Activated CD4-positive, alpha-beta T cell treated with anti-CD3 and anti-CD28 coated beads, Interleukin-2, amount 10 ng/mL, durations not matched to agents 7 days and 5 days (primary cell): ENCODE results near the gene PDAP1. TPM values are rescaled to one million over a fixed set of nuclear protein-coding genes. Genes with fewer than 3 reads are reported as not detected.
"Not testable (repeated sequence)": the region's sequence is repeated elsewhere in the genome, so short reads cannot be mapped to it uniquely, and the experiment has no call there.

Source experiments
- CTCF ChIA-PET: fragments of 350-600 bp; sonication (Branson Sonifier 250); formaldehyde crosslinking; loops from one replicate; lab custom pipeline; 2021; ENCODE audit warnings: antibody characterized with exemption; lab: Charles Lee
- POLR2A ChIA-PET: fragments of 350-600 bp; sonication (Branson Sonifier 250); formaldehyde crosslinking; loops from one replicate; lab custom pipeline; 2021; ENCODE audit warnings: antibody characterized with exemption; lab: Charles Lee
- DNase-seq: peaks from one replicate; pipeline ENCODE4 v3.0.0-alpha.2; 2020
- H3K27ac Mint-ChIP-seq: one replicate; pipeline ENCODE4 v1.8.0; 2021; ENCODE audit warnings: mild to moderate bottlenecking, moderate library complexity, mixed read lengths
- H3K27me3 Mint-ChIP-seq: one replicate; pipeline ENCODE4 v1.8.0; 2021; ENCODE audit warnings: mixed read lengths
- H3K36me3 Mint-ChIP-seq: one replicate; pipeline ENCODE4 v1.8.0; 2021; ENCODE audit warnings: low read depth, mixed read lengths
- H3K4me1 Mint-ChIP-seq: one replicate; pipeline ENCODE4 v1.8.0; 2021; ENCODE audit warnings: mixed read lengths
- H3K4me3 Mint-ChIP-seq: one replicate; pipeline ENCODE4 v1.8.0; 2021; ENCODE audit warnings: mild to moderate bottlenecking, moderate library complexity, mixed read lengths
- H3K9me3 Mint-ChIP-seq: one replicate; pipeline ENCODE4 v1.8.0; 2021; ENCODE audit warnings: mixed read lengths
- total RNA-seq, 2 experiments: library from RNA; stranded (reverse); gene quantifications; one replicate each; pipeline ENCODE4 v1.2.3, GENCODE V29; 2021

Gene PDAP1
- total RNA-seq, 2 experiments from 2014 or later = 81.4 to 81.9 TPM

DNA sequence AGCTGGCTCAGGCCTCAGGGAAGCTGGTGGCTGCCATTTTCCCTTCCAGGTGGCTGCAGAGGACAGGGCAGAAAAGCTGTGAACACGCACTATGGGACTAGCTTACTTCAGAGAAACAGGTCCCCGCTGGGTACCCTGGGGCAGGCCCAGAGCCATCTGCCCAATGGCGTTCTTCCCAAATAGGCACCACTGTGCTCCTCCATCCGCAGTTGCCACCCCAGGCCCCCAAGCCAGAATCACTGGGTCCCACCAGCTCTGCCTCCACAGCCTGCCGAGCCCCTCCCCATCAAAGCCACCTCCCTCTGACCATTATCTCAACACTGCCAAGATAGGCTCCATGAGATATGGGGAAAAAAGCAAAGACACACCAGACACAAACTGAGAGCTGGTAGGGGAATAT lies 11.8 kb upstream of the PDAP1 start:
- DNase-seq = no peak
- CTCF ChIA-PET = interaction anchor here (0.6 to 2.7 kb wide), 3 partner anchors 10 to 13 kb away, joined by 3 to 18 read pairs (median 6); partner anchors contain the start of genes BUD31 and PDAP1
- POLR2A ChIA-PET = no interaction called here
- Mint-ChIP-seq H3K4me3 (no peak overlapping the region), H3K27ac (no peak overlapping the region), H3K4me1 (peaks cover 3% of the 10 kb centered on the region), H3K27me3 (no peaks in the 10 kb centered on the region), H3K9me3 (no peaks in the 10 kb centered on the region), H3K36me3 (peaks cover 35% of the 10 kb centered on the region)

GRCh38 chr7:99419323-99420021 lies 11.1 kb upstream of the PDAP1 start:
- Mint-ChIP-seq H3K27me3 (no peaks in the 10 kb centered on the region), H3K27ac (no peak overlapping the region), H3K36me3 (peaks cover 41% of the 10 kb centered on the region), H3K4me3 (no peak overlapping the region), H3K4me1 (peaks cover 3% of the 10 kb centered on the region), H3K9me3 (no peaks in the 10 kb centered on the region)
- ChIA-PET CTCF (interaction anchor here (1.6 to 2.7 kb wide), 2 partner anchors 10 to 11 kb away, joined by 6 to 18 read pairs; partner anchors contain the start of genes BUD31 and PDAP1), POLR2A (no interaction called here)
- DNase-seq = no peak

DNA sequence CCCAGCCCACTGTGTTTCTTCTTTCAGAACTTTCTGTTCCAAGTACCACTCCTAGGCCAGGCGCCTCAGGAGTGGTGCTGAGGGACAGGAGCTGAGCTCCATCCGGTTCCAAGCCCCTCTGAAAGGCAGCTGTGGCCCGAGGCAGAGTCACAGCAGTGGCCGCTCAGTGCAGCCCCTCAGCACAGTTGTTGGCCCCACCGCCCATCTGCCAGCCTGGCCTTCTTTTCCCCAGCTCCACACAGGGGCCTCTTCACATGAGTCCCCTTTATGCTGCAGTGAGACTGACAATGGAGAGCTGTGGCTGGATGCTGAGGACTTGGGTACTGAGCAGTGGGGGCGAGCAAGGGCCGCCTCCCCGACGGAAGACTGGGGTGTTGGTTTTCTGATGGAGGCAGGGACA lies 9.9 kb upstream of the PDAP1 start:
- peaks cover 43% of the 10 kb centered on the region for H3K36me3 Mint-ChIP-seq
- POLR2A ChIA-PET = no interaction called here

GRCh38 chr7:99415513-99416127 lies 7.2 kb upstream of the PDAP1 start:
- H3K9me3 Mint-ChIP-seq, H3K27ac Mint-ChIP-seq, POLR2A ChIA-PET, H3K27me3 Mint-ChIP-seq, H3K4me3 Mint-ChIP-seq: not testable (repeated sequence)
- DNase-seq = peak; percentile 20
- Mint-ChIP-seq H3K4me1 (peaks cover 16% of the 10 kb centered on the region), H3K36me3 (peaks cover 55% of the 10 kb centered on the region)
- CTCF ChIA-PET = interaction anchor here (0.6 to 1.1 kb wide), 5 partner anchors 10 to 248 kb away, joined by 3 to 6 read pairs (median 3); no protein-coding TSS in a partner anchor

More for the DNA sequence above, 9.9 kb upstream of the PDAP1 start:
- DNase-seq = no peak
- Mint-ChIP-seq H3K27ac (no peak overlapping the region), H3K4me1 (peaks cover 4% of the 10 kb centered on the region), H3K9me3 (no peaks in the 10 kb centered on the region), H3K4me3 (no peak overlapping the region), H3K27me3 (no peaks in the 10 kb centered on the region)
- CTCF ChIA-PET = interaction anchor here (2.7 kb wide), 1 partner anchor 9 kb away, joined by 18 read pairs; the partner anchor contains the start of genes BUD31 and PDAP1

GRCh38 chr7:99410635-99411034 lies 2.2 kb upstream of the PDAP1 start:
- POLR2A ChIA-PET = no interaction called here
- CTCF ChIA-PET = interaction anchor here (1.0 to 4.0 kb wide), 3 partner anchors 9 to 23 kb away, joined by 3 to 18 read pairs (median 4); no protein-coding TSS in a partner anchor
- DNase-seq = no peak
- H3K36me3 Mint-ChIP-seq = peaks cover 37% of the 10 kb centered on the region
- H3K9me3 Mint-ChIP-seq = no peaks in the 10 kb centered on the region
- no peaks in the 10 kb centered on the region for H3K27me3 Mint-ChIP-seq
- H3K4me3 Mint-ChIP-seq = peak overlapping the region; percentile 94
- H3K4me1 Mint-ChIP-seq = peaks cover 39% of the 10 kb centered on the region
- peak overlapping the region; percentile 37 for H3K27ac Mint-ChIP-seq

DNA sequence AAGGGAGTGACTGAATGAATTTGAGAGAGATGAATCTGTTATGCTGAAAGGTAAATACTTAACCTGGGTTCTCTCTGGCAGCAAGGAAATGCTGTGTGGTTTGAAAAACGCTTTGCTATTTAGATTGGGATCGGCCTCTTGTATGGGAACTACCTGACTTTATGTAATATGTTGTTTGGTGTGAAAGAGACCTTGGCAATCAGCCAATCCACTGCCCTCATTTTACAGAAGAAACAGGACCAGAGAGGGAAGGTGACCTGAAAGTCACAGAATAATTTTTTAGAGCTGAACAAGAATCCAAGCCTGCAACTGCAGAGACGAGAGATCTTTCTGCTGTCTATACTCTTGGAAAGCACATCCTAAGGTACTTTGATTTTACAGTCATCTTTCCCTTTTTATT lies 1.4 kb upstream of the PDAP1 start:
- Mint-ChIP-seq H3K4me3 (peak overlapping the region; percentile 94), H3K27ac (peak overlapping the region; percentile 37), H3K4me1 (peaks cover 42% of the 10 kb centered on the region), H3K27me3 (no peaks in the 10 kb centered on the region), H3K9me3 (no peaks in the 10 kb centered on the region), H3K36me3 (peaks cover 32% of the 10 kb centered on the region)
- DNase-seq = no peak
- ChIA-PET POLR2A (no interaction called here), CTCF (interaction anchor here (1.3 to 4.0 kb wide), 3 partner anchors 10 to 26 kb away, joined by 4 to 18 read pairs (median 4); no protein-coding TSS in a partner anchor)

GRCh38 chr7:99409192-99409572 lies 785 bp upstream of the PDAP1 start:
- peaks cover 36% of the 10 kb centered on the region for H3K36me3 Mint-ChIP-seq
- POLR2A ChIA-PET = interaction anchor here (1.0 kb wide), 1 partner anchor 28 kb away, joined by 4 read pairs; no protein-coding TSS in a partner anchor
- peak overlapping the region; percentile 92 for H3K27ac Mint-ChIP-seq
- DNase-seq = peak; percentile 25
- CTCF ChIA-PET = interaction anchor here (0.9 to 4.0 kb wide), 7 partner anchors 10 to 99 kb away, joined by 3 to 18 read pairs (median 3); no protein-coding TSS in a partner anchor
- peaks cover 46% of the 10 kb centered on the region for H3K4me1 Mint-ChIP-seq
- H3K27me3 Mint-ChIP-seq = no peaks in the 10 kb centered on the region
- no peaks in the 10 kb centered on the region for H3K9me3 Mint-ChIP-seq
- peak overlapping the region; percentile 94 for H3K4me3 Mint-ChIP-seq

- H3K9me3 Mint-ChIP-seq = no peaks in the 10 kb centered on the region
- H3K4me3 Mint-ChIP-seq = peak overlapping the region; percentile 94
- peak overlapping the region; percentile 92 for H3K27ac Mint-ChIP-seq
- CTCF ChIA-PET = interaction anchor here (0.8 to 4.0 kb wide), 8 partner anchors 9 to 586 kb away, joined by 3 to 18 read pairs (median 4); no protein-coding TSS in a partner anchor
- H3K36me3 Mint-ChIP-seq = peaks cover 40% of the 10 kb centered on the region
- no peaks in the 10 kb centered on the region for H3K27me3 Mint-ChIP-seq
- DNase-seq = peak; percentile 28
- H3K4me1 Mint-ChIP-seq = peaks cover 48% of the 10 kb centered on the region
- POLR2A ChIA-PET = interaction anchor here (0.5 kb wide), 1 partner anchor 369 kb away, joined by 4 read pairs; no protein-coding TSS in a partner anchor
These were observed 472 bp downstream of the PDAP1 start for GRCh38 chr7:99407872-99408378.

GRCh38 chr7:99406557-99406956 lies 1.8 kb downstream of the PDAP1 start:
- CTCF ChIA-PET = interaction anchor here (1.2 kb wide), 1 partner anchor 16 kb away, joined by 4 read pairs; no protein-coding TSS in a partner anchor
- Mint-ChIP-seq H3K9me3 (no peaks in the 10 kb centered on the region), H3K27me3 (no peaks in the 10 kb centered on the region), H3K4me1 (peaks cover 48% of the 10 kb centered on the region), H3K36me3 (peaks cover 36% of the 10 kb centered on the region), H3K27ac (peak overlapping the region; percentile 92), H3K4me3 (peak overlapping the region; percentile 94)
- POLR2A ChIA-PET = no interaction called here
- no peak for DNase-seq

- no peak overlapping the region for H3K27ac Mint-ChIP-seq
These were observed 3.4 kb downstream of the PDAP1 start for GRCh38 chr7:99404977-99405320.

DNA sequence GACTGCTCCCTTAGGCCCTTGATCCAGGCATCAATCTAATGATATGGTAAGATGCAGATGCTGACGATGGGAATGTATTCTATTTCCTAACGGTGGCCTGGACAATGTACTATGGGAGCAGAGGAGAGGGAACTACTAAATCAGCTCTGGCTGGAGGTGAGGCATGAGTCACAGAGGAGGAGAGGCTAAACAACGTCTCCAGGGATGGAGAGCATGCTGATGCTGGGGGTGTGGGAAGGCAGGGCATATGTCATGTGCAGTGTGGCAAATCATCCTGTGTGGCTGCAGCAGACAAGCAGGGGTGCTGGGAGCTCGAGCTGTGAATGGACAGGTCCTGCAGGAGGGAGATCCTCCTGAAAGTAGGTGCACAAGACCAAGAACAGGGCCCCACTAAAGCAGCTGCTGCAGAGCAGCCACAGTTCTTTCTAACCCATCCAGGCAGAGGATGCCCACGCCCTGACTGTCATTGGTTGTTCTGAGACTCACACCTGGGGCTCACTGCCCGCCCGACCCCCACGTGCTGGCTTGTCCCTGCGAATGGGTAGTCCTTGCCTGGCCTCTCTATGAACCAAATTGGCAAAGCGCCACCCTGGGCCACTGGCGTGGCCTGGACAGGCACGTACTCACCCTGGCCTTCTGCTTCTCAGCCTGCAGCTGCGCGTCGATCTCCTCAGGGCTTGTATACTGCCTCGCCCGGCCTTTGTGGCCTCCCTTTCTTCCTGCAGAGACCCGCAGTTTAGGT lies 4.0 kb downstream of the PDAP1 start:
- no peak overlapping the region for H3K4me3 Mint-ChIP-seq
- H3K27ac Mint-ChIP-seq = no peak overlapping the region
- H3K27me3 Mint-ChIP-seq = no peaks in the 10 kb centered on the region
- POLR2A ChIA-PET = no interaction called here
- no peak for DNase-seq
- CTCF ChIA-PET = no interaction called here
- no peaks in the 10 kb centered on the region for H3K9me3 Mint-ChIP-seq
- H3K36me3 Mint-ChIP-seq = peaks cover 39% of the 10 kb centered on the region
- peaks cover 32% of the 10 kb centered on the region for H3K4me1 Mint-ChIP-seq

More at GRCh38 chr7:99404977-99405320, 3.4 kb downstream of the PDAP1 start:
- DNase-seq = no peak
- Mint-ChIP-seq H3K36me3 (peaks cover 37% of the 10 kb centered on the region), H3K27me3 (no peaks in the 10 kb centered on the region), H3K4me3 (no peak overlapping the region), H3K4me1 (peaks cover 36% of the 10 kb centered on the region), H3K9me3 (no peaks in the 10 kb centered on the region)
- ChIA-PET POLR2A (no interaction called here), CTCF (interaction anchor here (0.6 kb wide), 1 partner anchor 11 kb away, joined by 6 read pairs; no protein-coding TSS in a partner anchor)

DNA sequence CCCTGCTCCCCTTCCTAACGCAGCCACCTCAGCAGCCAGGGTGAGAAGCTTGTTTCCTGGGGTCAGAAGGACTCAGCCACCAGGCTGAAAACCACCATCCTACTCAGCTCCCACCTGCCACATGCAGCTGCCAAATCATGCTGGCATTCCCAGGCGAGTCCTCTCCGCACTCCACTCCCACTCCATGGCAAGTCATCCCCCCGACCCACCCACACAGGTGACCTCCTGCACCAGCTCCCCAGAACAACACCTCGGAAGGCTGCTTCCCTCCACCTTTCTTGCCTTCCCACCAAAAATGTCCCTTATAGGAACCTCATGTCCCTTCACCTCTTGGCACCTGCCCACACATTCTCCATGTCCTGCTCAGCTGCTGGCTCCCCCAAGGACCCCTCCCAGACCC lies 4.6 kb downstream of the PDAP1 start:
- CTCF ChIA-PET = interaction anchor here (0.8 to 1.2 kb wide), 2 partner anchors 12 to 18 kb away, joined by 3 read pairs; no protein-coding TSS in a partner anchor
- DNase-seq = no peak
- no peak overlapping the region for H3K4me3 Mint-ChIP-seq
- no peak overlapping the region for H3K27ac Mint-ChIP-seq
- peaks cover 32% of the 10 kb centered on the region for H3K4me1 Mint-ChIP-seq
- H3K36me3 Mint-ChIP-seq = peaks cover 41% of the 10 kb centered on the region
- POLR2A ChIA-PET = no interaction called here
- no peaks in the 10 kb centered on the region for H3K27me3 Mint-ChIP-seq
- H3K9me3 Mint-ChIP-seq = no peaks in the 10 kb centered on the region
